ENCODE measurements around the gene H2AZ2. TPM values are rescaled to one million over a fixed set of nuclear protein-coding genes. Genes with fewer than 3 reads are reported as not detected.
A peak's percentile ranks its signal among the peaks of the same experiment; 100 is the strongest.
"Not testable (repeated sequence)": the region's sequence is repeated elsewhere in the genome, so short reads cannot be mapped to it uniquely, and the experiment has no call there.

Gene H2AZ2
- total RNA-seq, 1 experiment from 2014 or later, result 822 TPM

DNA sequence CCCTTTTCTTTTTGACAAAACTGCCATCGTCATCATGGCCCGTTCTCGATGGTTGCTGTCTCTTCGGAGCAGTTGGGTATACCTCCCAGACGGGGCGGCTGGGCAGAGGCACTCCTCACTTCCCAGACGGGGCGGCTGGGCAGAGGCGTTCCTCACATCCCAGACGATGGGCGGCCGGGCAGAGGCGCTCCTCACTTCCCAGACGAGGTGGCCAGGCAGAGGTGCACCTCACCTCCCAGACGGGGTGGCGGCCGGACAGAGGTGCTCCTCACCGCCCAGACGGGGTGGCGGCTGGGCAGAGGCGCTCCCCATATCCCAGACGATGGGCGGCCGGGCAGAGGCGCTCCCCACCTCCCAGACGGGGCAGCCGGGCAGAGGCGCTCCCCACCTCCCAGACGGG lies 22.9 kb upstream of the H2AZ2 start:
- not testable (repeated sequence) for DNase-seq (ENCODE audit: low read depth)

DNA sequence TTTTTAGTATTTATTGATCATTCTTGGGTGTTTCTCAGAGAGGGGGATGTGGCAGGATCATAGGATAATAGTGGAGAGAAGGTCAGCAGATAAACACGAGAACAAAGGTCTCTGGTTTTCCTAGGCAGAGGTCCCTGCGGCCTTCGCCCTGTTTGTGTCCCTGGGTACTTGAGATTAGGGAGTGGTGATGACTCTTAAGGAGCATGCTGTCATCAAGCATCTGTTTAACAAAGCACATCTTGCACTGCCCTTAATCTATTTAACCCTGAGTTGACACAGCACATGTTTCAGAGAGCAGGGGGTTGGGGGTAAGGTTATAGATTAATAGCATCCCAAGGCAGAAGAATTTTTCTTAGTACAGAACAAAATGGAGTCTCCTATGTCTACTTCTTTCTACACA lies 22.4 kb upstream of the H2AZ2 start:
- DNase-seq (ENCODE audit: low read depth), result not testable (repeated sequence)

DNA sequence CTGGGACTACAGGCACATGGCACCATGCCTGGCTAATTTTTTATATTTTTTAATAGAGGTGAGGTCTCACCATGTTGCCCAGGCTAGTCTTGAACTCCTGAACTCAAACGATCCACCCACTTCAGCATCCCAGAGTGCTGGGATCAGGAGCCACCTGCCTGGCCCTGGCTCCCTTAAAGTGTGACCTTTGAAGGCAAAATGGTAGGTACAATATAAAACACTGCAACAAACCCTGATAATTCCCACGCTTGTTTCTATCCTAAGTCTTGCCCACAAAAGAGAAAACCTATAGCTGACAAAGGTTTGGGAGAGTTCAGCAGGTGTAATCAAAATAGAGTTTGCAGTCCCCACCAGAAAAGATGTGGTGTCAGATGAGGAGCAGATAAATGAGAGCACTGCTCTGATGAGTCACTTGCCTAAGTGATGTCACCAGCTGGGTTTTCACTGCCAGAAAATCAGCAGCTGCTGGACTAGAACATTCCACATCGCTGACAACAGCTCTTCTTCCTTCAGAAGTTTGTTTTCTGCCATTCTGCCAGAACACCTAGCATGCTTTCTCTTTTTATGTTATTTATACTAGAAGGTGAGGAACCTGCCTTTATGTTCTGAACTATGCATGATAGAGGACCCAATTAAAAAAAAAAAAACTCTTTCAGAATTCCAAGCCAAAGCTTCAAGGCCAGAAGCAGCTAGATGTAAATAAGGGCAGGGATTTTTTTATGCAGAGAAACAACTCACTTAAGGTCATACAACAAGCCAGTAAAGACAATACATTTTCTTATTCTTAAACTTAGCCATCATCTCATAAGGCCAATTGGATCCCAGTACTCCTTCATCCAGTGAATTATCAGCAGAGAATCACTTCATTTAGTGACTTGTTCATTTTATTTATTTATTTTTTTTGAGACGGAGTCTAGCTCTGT lies 19.4 kb upstream of the H2AZ2 start:
- DNase-seq (ENCODE audit: low read depth), result peak; percentile 88

DNA sequence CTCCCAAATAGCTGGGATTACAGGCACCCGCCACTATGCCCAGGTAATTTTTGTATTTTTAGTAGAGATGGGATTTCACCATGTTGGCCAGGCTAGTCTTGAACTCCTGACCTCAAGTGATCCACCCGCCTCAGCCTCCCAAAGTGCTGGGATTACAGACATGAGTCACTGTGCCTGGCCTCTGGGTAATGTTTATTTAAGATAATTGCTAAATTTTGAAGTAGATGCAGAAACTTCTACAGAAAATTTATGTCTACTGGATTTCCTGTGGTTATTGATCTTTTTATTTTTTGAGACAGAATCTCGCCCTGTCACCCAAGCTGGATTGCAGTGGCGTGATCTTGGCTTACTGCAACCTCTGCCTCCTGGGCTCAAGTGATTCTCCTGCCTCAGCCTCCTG lies 14.1 kb upstream of the H2AZ2 start:
- DNase-seq (ENCODE audit: low read depth), result not testable (repeated sequence)

DNA sequence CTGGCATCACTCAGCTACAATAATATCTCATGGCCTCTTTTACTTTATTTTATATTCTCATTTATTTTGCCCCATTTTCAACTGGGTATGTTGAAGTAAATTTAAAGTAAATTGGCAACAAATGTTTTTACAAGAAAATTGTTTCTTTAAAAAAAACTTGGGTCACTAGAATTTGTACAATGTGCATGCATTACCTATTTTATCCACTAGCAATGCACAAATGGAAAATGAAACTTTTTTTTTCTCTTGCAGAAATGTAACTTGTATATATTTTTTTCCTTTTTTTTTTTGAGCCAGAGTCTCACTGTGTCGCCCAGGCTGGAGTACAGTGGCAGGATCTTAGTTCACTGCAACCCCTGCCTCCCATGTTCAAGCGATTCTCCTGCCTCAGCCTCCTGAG lies 10.3 kb upstream of the H2AZ2 start:
- no peak for DNase-seq (ENCODE audit: low read depth)

DNA sequence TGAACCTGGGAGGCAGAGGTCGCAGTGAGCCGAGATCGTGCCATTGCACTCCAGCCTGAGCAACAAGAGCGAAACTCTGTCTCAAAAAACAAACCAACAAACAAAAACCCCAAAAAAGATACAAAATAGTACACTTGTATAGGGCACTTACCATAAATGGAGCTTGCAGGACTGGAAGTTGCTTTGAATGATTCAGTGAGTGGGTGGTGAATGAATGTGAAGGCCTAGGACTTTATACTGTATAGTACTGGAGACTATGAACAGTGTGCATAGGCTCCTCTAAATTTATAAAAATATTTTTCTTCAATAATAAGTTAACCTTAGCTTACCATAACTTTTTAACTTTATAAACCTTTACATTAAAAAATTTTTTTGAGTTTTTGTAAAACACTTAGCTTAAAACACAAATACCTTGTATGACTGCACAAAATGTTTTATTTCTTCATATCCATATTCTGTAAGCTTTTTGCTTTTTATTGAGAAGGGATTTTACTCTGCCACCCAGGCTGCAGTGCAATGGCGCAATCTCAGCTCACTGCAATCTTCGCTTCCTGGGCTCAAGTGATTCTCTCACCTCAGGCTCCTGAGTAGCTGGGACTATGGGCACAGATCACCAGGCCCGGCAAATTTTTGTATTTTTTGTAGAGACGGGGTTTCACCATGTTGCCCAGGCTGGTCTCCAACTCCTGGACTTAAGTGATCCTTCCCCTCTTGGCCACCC lies 6.9 kb upstream of the H2AZ2 start:
- no peak for DNase-seq (ENCODE audit: low read depth)

DNA sequence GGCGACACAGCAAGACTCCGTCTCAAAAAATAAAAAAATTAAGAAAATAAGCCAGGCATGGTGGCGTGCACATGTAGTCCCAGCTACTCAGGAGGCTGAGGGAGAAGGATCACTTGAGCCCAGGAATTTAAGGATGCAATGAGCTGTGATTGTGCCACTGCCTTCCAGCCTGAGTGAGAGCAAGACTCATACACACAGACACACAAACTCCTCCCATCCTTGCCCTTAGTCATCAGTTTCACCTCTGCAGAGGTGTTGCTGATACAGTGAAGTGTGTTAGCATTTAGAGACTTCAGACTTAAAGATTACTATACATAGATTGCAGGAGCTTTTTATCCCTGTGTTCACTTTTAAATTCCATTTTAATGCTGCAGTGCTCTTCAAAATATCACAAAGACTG lies 5.5 kb upstream of the H2AZ2 start:
- no peak for DNase-seq (ENCODE audit: low read depth)

DNA sequence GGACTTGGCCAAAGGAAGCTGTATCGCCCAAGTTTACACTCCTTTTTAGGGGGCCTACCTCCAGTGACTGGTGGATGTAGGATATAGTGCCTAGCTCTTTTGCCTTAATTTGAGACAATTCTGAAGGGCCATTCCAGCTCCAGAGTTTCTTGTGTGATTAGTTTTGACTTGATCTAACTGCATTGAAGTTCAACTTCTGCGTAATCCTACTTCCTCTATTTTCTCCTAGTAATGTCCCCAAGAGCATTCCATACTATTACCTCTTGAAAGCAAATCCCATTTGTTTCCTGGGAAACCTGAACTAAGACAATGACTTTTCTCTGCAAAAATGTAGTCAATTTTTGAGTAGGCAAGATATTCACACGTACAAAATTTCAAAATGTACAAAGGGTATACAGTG lies 4.7 kb upstream of the H2AZ2 start:
- DNase-seq (ENCODE audit: low read depth), result no peak

DNA sequence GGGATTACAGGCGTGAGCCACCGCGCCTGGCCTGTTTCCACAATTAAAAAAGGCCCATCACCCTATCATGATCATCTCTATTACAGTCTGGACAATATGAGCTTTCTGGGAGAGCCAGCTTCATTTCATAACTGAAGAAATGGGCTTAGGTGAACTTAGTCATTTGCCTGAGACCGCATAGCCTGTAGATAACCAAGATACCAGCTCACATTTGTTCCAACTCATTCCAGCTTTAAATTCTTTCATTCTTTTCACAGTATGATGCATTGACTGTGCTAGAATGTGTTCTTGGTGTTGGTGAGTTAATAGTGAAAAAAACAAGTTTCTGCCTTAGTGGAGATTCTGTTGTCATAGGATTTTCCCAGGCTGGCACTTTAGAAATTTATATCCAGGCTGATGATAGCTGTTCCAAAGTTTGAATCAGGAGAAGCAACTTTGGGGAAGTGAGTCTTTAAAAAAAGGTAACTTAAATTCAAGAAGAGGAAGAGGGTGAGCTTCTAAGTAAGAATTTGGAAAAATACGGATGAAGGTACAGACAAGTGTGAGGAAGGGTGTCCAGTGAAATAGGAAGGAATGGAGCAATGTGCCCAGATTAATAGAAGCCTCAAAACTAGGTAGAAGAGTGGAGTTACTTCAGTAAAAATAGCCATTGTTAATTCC lies 2.1 kb upstream of the H2AZ2 start:
- DNase-seq (ENCODE audit: low read depth), result no peak

DNA sequence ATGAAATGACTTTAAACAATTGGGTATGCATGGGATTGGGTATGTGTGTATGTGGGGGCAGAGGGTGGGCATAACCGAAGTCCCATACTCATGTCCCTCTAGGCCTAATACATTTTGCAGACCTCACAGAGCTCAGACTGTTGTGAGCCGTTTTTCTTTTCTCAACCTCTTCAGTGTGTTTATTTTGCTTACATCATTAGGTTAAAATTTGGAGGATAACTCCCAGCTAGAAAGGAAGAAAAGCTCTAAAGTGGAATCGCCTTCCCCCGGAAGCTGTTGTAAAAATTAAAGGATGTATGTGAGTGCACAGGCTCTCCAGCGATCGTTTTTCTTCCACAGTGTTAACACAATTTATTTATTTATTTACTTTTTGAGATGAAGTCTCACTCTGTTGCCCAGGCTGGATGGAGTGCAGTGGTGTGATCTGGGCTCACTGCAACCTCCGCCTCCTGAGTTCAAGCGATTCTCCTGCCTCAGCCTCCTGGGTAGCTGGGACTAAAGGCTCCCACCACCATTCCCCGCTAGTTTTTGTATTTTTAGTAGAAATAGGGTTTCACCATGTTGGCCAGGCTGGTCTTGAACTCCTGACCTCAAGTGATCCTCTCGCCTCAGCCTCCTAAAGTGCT lies 1.5 kb upstream of the H2AZ2 start:
- DNase-seq (ENCODE audit: low read depth), result no peak

DNA sequence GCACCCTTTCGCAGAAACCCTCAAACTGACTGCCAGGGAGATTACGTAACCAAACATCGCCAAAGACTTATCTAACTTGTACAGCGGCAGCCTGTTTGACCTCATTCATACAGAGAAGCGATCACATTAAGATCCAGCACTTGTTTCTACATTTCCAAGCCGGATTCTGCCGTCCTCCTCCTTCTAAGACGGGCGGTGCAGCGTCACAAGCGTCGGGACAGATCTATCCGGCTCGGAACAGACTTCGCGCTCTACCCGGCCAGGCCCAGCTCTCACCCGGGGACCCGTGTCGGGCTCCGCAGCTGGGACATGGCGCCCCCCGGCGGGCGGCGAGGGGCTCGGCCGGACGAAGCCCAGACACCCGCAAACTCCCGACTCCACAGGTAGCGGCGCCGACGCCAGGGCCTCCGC lies 373 bp downstream of the H2AZ2 start:
- peak; percentile 83 for DNase-seq (ENCODE audit: low read depth)

DNA sequence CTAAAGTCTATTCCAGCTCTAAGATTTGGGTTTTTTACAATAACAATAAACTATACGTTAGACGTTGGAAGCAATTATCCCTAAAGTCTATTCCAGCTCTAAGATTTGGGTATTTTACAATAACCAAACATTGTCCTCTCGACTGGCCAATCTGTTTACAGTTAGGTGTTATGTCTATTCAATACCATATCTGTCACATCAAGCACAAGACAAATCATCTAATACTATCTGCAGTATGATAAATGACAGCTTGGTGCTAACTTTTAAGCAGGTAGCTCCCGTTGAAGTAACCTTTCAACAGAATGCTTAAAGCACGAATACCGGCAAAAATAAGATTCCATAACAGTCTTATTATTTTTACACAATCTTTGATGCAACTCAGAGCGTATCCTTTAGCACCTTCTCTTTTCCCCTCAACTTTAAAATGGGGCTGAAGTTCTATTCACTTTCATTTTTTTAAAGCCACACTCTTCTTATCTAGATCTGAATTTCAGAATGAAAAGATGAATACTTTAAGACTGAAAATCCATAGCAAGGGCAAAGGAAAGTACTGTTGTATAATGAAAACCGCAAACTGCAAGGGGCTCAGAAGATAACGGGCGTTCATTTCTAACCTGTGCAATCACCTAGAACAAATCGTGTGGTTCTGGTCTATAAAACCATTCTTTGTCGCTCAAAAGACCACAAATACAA lies 925 bp downstream of the H2AZ2 start:
- DNase-seq (ENCODE audit: low read depth), result no peak

DNA sequence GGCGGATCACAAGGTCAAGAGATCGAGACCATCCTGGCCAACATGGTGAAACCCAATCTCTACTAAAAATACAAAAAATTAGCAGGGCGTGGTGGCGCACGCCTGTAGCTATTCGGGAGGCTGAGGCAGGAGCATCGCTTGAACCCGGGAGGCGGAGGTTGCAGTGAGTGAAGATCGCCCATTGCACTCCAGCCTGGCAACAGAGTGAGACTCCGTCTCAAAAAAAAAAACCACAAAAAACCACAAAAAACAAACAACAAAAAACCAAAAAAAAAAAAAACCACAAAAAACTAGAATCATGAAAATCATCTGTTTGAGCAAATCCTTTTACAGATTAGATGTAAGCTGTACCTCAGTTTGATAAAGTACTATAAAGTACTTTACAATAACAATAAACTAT lies 1.5 kb downstream of the H2AZ2 start:
- DNase-seq (ENCODE audit: low read depth), result not testable (repeated sequence)

DNA sequence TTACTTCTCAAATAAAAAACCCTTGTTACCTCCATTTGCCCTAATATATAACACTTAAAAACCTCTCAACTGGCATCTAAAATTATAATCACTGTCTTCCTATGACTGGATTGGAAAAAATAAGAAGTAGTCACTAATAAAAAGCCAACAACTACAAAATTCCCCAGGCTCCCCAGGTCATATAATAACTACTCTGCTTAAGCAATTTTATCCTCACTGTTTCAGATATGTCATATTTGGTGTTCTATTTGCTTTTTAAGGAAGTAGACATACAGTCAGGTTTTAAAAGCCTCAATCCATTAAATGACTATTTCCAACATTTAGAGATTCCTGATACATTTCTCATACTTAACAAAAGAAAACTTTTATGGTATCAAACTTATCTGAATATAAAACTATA lies 2.4 kb downstream of the H2AZ2 start:
- no peak for DNase-seq (ENCODE audit: low read depth)

DNA sequence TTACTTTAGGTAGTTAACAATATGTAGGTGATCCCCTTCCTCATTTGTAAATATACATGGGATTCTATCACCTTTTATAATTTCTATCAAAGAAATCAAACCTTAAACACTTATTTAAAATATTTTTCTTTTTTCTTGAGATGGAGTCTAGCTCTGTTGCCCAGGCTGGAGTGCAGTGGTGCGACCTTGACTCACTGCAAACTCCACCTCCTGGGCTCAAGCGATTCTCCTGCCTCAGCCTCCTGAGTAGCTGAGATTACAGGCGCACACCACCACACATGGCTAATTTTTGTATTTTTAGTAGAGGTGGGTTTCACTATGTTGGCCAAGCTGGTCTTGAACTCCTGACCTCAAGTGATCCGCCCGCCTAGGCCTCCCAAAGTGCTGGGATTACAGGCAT lies 4.4 kb downstream of the H2AZ2 start:
- DNase-seq (ENCODE audit: low read depth), result not testable (repeated sequence)

DNA sequence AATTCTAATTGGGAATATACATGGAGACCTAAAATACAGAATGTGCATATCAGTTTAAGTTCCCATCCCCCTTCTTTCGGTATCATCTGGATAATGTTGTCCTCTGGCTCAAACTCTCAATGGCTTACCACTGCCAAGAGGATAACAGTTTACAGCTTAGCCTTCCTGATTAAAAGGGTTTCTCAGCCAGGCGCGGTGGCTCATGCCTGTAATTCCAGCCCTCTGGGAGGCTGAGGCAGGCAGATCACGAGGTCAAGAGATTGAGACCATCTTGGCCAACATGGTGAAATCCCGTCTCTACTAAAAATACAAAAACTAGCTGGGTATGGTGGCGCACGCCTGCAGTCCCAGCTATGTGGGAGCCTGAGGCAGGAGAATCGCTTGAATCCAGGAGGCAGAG lies 5.2 kb downstream of the H2AZ2 start:
- not testable (repeated sequence) for DNase-seq (ENCODE audit: low read depth)

DNA sequence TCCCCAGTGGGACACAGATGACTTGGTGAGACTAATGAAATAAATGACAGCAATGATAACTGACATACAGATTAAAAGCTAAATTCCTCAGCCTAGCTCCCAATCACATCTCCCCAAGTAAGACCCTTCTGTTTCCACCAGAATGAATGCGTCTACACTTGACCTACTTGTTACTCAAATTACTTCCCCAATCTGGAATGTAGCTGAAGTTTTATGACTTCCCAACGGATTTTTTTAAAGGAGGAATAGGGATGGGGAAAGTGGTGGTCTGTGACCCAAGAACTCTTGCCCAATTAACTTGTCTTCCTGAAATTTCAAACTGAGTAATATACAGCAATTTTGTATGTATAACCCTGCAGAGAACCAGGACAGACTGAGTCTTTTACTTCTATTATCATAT lies 9.1 kb downstream of the H2AZ2 start:
- DNase-seq (ENCODE audit: low read depth), result no peak

DNA sequence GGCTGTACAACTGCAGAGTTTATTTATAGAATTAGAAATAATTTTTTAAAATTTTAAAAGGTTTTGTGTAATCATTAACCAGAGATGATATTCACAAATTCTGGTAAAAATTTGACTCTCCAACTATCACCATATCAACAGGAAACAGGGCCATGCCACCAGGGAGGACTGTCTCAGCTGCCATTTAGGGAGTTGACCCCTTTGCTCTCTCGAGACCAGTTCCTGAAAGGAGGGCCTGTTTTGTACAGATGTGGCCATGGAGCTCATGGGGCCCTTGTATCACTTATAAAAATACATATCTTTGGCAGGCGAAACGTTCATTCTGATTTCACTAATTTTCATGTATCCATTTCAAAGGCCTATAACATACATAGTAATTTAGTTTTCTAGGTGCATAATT lies 20.3 kb downstream of the H2AZ2 start:
- DNase-seq (ENCODE audit: low read depth), result no peak

DNA sequence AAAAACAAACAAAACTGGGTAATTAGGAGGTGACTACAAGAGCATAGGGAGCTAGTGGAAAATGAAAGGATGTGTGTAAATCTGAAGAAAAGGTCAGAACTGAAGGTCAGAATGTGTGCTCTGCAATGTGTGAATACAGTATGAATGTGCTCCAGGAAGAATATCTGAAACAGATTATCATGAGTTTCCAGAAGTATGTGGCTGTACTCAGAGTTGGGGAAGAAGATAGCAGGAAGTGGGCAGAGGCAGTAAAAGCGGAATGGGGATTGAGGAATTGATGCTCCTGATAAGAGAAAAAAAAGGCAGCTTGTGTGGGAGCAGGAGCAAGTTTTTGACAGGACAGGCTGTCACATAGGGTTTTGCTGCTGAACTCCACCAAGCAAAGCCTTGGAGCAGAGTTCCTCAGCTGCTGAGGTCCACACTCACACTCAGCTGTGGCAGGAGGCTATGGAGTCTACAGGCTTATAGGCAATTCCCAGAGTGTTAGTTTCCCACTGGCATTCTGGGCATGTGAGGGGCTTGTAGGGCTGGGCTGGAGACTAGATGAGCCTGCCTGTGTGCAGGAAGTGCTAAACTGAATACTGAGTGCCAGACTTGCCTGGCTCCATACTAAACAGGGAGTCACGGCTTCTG lies 22.9 kb downstream of the H2AZ2 start:
- no peak for DNase-seq (ENCODE audit: low read depth)

DNA sequence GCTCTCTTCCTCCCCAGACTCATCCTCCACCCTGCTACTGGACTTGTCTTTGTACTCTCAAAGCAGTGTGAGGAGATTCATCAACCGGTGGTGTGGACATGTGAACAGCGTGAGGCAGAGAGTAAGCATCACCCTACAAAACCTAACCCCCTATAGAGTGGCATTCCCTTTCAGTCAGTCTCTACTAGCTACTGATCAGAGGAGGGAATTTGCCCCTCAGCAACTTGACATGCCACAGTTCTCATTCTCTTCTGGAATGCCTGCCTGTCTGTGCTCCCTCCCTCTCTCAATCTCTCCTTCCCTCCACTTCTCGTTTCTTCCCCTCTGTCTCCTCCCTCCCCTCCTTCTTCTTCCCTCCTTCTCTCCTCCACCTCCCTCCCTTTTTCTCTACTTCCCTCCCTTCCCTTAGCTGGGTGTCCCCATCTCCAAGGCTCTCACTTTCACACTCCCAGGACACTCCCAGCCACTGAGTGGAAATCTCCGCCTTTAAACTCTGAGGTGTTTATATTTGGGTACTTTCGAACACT lies 24.6 kb downstream of the H2AZ2 start:
- no peak for DNase-seq (ENCODE audit: low read depth)

DNA sequence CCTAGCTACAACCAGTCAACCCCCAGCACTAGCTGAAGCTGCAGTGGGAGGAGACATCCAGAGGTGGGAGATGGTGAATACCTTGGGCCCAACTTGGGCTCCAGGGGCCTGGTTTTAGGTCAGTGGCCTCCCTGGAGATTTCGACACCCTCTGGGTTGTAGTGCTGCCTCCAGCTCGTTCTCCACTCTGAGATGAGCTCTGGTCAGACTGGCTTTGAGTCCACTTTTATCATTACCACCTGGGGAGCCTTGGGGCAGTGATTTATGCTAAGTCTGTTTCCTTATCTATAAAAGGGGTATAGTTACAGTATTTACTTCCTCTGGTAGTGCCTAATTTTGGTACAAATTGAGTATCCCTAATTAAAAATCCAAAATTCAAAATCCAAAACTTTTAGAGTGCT lies 28.6 kb downstream of the H2AZ2 start:
- no peak for DNase-seq (ENCODE audit: low read depth)
